Natural killer cell (primary cell): Measurements from ENCODE around the gene ZDHHC20. TPM values are rescaled to one million over a fixed set of nuclear protein-coding genes. Genes with fewer than 3 reads are reported as not detected.

Experiments
- ATAC-seq, 3 donors: fragments of 150-1000 bp in 2 of 3; fragments of 200-7000 bp in 1 of 3; cut with Tn5 transposase; 1 replicate in 1 of 3; 2 replicates in 2 of 3; pipeline ENCODE4 v1.10.0; 2021; ENCODE audit warnings: mild to moderate bottlenecking in 2 of 3, moderate library complexity in 2 of 3
- DNase-seq, 2 donors: peaks; one replicate each; pipeline versions ENCODE4 v3.0.0 to v3.0.0-alpha.2; 2013 to 2021; ENCODE audit warnings: mixed read lengths in 1 of 2
- H3K27ac ChIP-seq: one replicate; pipeline ENCODE4 v1.5.1; 2013; ENCODE audit warnings: mild to moderate bottlenecking, low read length
- H3K27me3 ChIP-seq: one replicate; pipeline ENCODE4 v1.6.1; 2013; ENCODE audit warnings: low read length; ENCODE audit not compliant: control insufficient read depth, insufficient read depth
- H3K36me3 ChIP-seq: one replicate; pipeline ENCODE4 v1.6.1; 2013; ENCODE audit warnings: low read length; ENCODE audit not compliant: control insufficient read depth, insufficient read depth
- H3K4me1 ChIP-seq: one replicate; pipeline ENCODE4 v1.6.1; 2013; ENCODE audit warnings: low read length; ENCODE audit not compliant: control insufficient read depth, insufficient read depth
- H3K4me3 ChIP-seq: one replicate; pipeline ENCODE4 v1.5.1; 2013; ENCODE audit warnings: low read length
- H3K9me3 ChIP-seq: one replicate; pipeline ENCODE4 v1.6.1; 2013; ENCODE audit warnings: low read length; ENCODE audit not compliant: control insufficient read depth, insufficient read depth
- H3K27ac Mint-ChIP-seq, 2 donors: one replicate each; pipeline ENCODE4 v1.8.0; 2022; ENCODE audit warnings: mild to moderate bottlenecking in 2 of 2, mixed read lengths in 2 of 2, moderate library complexity in 1 of 2
- H3K27me3 Mint-ChIP-seq, 2 donors: one replicate each; pipeline ENCODE4 v1.8.0; 2022; ENCODE audit warnings: low read depth in 2 of 2, mixed read lengths in 2 of 2
- H3K36me3 Mint-ChIP-seq: one replicate; pipeline ENCODE4 v1.8.0; 2022; ENCODE audit warnings: mixed read lengths
- H3K4me1 Mint-ChIP-seq, 2 donors: one replicate each; pipeline ENCODE4 v1.8.0; 2022; ENCODE audit warnings: mixed read lengths in 2 of 2
- H3K4me3 Mint-ChIP-seq: one replicate; pipeline ENCODE4 v1.8.0; 2022; ENCODE audit warnings: mild to moderate bottlenecking, moderate library complexity, mixed read lengths
- H3K9me3 Mint-ChIP-seq, 2 donors: one replicate each; pipeline ENCODE4 v1.8.0; 2022; ENCODE audit warnings: mixed read lengths in 2 of 2
- CTCF ChIP-seq: fragments of 200-600 bp; IDR thresholded peaks from one replicate; pipeline ENCODE4 v1.8.0; 2022; ENCODE audit warnings: antibody characterized with exemption
- WGBS: methylation state at CpG from one replicate; pipeline ENCODE4 v1.1.7; 2013; ENCODE audit warnings: missing lambda C conversion rate; ENCODE audit not compliant: insufficient coverage; 5-methylcytosine and 5-hydroxymethylcytosine counted together
- intact Hi-C: fragments of 100-400 bp; cut with micrococcal nuclease; formaldehyde crosslinking; loops from one replicate; pipeline ENCODE4 v1.14.2; 2022
- total RNA-seq, 4 donors: library from RNA; stranded (reverse); fragments of 120-200 nt in 1 of 4; gene quantifications; one replicate each; pipeline versions ENCODE4 v1.2.3 to v1.2.4, GENCODE V29; 2013 to 2022

The ZDHHC20 gene
- total RNA-seq, 3 donors from 2014 or later (not counting 1 experiment from before 2014, with no cell fraction given) = 85.1 to 116 (median 93.4) TPM

- H3K27me3 Mint-ChIP-seq = no peaks in the 10 kb centered on the region
- peak overlapping the region; percentile 30 for H3K4me3 Mint-ChIP-seq
- H3K4me3 ChIP-seq = no peak overlapping the region
- H3K27ac ChIP-seq = no peak overlapping the region
- no peak overlapping the region for H3K27ac Mint-ChIP-seq
- peaks cover 14% of the 10 kb centered on the region for H3K4me1 ChIP-seq
- intact Hi-C loops = no loop called here
- no peaks in the 10 kb centered on the region for H3K27me3 ChIP-seq
- ATAC-seq = no peak
- TF ChIP-seq CTCF = no peak
- no peaks in the 10 kb centered on the region for H3K36me3 Mint-ChIP-seq
- no peaks in the 10 kb centered on the region for H3K9me3 Mint-ChIP-seq
- WGBS = 80% methylated on average over 6 of the region's 6 CpGs
- no peaks in the 10 kb centered on the region for H3K9me3 ChIP-seq
- H3K4me1 Mint-ChIP-seq = peaks cover 5 to 9% of the 10 kb centered on the region in 2 donors
- H3K36me3 ChIP-seq = no peaks in the 10 kb centered on the region
- DNase-seq = no peak
These were observed 130.9 kb downstream of the ZDHHC20 start for GRCh38 chr13:21328201-21328600.

- no peak for TF ChIP-seq CTCF
- DNase-seq (peak in 1 of 2 donors; percentile 42), ATAC-seq (peak; percentile 40 to 87 (median 58))
- no peaks in the 10 kb centered on the region for H3K27me3 ChIP-seq
- no peak overlapping the region for H3K27ac ChIP-seq
- peak overlapping the region; percentile 35 for H3K4me3 ChIP-seq
- peak overlapping the region; percentile 37 to 80 for H3K27ac Mint-ChIP-seq
- no peaks in the 10 kb centered on the region for H3K9me3 ChIP-seq
- peaks cover 14% of the 10 kb centered on the region for H3K4me1 ChIP-seq
- 54% methylated on average over 52 of the region's 52 CpGs for WGBS
- H3K4me3 Mint-ChIP-seq = peak overlapping the region; percentile 92
- H3K36me3 Mint-ChIP-seq = no peaks in the 10 kb centered on the region
- H3K9me3 Mint-ChIP-seq = no peaks in the 10 kb centered on the region
- no peaks in the 10 kb centered on the region for H3K36me3 ChIP-seq
- intact Hi-C loops = no loop called here
- H3K4me1 Mint-ChIP-seq = peaks cover 5 to 9% of the 10 kb centered on the region in 2 donors
- no peaks in the 10 kb centered on the region for H3K27me3 Mint-ChIP-seq
These were observed 132.7 kb downstream of the ZDHHC20 start for GRCh38 chr13:21326155-21327031.

GRCh38 chr13:21324803-21325202, 134.3 kb downstream of the ZDHHC20 start:
- no peak overlapping the region for H3K4me3 Mint-ChIP-seq
- Histone ChIP-seq H3K27ac (no peak overlapping the region), H3K4me1 (peaks cover 14% of the 10 kb centered on the region), H3K27me3 (no peaks in the 10 kb centered on the region), H3K36me3 (peaks cover 2% of the 10 kb centered on the region), H3K9me3 (no peaks in the 10 kb centered on the region), H3K4me3 (no peak overlapping the region)
- H3K4me1 Mint-ChIP-seq = peaks cover 5 to 9% of the 10 kb centered on the region in 2 donors
- ATAC-seq (no peak), DNase-seq (no peak)
- no peaks in the 10 kb centered on the region for H3K9me3 Mint-ChIP-seq
- H3K36me3 Mint-ChIP-seq = no peaks in the 10 kb centered on the region
- WGBS = 60% methylated on average over 3 of the region's 3 CpGs
- intact Hi-C loops = no loop called here
- no peak for TF ChIP-seq CTCF
- no peaks in the 10 kb centered on the region for H3K27me3 Mint-ChIP-seq
- H3K27ac Mint-ChIP-seq = no peak overlapping the region
